ENCODE measurements around the gene KLC4.
A peak's percentile ranks its signal among the peaks of the same experiment; 100 is the strongest.
"Not testable (repeated sequence)": the region's sequence is repeated elsewhere in the genome, so short reads cannot be mapped to it uniquely, and the experiment has no call there.

The KLC4 gene

DNA sequence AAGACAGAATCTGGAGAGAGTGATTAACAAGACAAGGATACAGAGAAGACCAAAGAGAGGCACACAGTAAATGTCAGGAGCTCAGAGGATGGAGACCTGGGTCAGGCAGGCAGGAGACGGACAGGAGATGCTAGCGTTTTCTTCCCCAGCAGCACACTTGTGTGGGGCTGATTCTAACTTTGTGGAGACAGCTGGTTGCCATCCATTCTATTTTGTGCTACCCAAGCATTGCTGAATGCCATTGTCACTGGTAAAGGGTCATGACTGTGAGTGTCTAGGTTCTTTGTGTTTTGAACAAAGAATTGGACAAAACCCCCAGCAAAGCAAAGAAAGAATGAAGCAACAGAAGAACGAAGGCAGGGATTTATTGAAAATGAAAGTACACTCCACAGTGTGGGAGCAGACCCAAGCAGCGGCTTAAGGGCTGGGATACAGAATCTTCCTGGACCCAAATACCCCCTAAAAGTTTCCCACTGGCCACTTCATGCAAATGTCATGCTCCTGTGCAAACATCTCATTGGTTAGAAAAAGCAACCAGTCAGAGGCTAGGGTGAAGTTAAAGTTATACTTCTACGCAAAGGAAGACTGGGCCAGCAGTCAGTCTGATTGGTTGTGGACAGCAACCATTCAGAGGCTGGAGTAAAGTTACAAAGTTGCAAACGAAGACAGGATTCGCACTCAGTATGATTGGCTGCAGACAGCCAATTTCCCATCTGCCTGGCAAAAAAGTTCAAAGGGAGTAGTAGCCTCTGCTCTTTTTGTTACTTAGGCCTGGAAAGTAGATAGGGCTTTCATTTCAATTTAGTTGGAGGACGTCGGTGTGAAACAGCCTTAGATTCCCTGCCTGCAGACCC lies 34.2 kb downstream of the KLC4 start:
- no peak for DNase-seq (ENCODE audit: low spot score)

DNA sequence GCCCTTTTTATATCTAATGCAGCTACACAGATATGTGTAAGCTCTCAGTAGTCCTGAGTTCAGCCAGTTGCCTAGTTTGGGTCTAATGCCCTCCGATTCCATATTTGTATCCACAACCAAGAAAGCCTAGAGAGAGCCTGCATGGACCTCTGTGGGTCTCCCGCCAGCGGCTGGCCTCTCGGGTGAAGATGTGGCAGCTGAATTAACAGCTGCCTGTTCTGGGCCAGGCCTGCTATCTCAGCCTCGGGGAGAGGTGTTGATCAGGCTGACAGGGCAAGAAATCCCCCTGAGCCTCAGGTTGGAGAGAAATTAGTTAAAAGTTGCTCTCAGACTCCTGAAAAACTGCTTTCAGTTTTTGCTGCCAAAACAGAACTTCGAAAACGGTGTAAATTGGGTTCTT lies 36.5 kb downstream of the KLC4 start:
- DNase-seq (ENCODE audit: low spot score): no peak

DNA sequence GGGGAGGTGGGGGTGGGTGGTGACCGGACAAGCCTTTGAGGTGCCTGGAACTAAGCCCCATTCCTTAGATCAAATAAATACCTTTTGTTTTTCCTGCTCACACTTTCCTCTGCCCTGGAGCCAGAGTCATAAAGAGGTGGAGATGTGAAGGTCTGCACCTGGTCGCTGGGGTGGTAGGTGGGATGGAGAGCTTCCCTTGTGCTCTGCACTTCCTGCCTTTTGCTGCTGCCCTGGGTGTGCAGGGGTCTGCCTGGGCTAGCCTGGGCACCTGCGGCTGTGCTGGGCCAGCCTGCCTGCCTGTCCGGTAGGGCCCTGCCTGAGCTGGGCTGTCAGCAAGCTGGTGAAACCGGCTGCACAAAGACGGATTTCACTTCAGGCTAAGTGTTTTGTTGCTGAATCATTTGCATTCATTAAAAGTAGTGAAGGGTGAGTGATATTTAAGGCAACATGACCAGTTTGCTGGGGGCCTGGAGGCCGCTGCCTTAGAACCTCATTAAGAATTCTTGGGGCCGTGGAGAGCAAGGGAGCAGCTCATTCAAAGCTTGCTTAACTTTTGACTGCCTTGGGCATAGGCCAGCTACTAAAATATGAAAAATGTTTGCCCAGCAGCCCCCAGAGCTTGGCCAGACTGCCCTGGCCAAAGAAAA lies 37.1 kb downstream of the KLC4 start:
- peak; percentile 37 for DNase-seq (ENCODE audit: low spot score)

DNA sequence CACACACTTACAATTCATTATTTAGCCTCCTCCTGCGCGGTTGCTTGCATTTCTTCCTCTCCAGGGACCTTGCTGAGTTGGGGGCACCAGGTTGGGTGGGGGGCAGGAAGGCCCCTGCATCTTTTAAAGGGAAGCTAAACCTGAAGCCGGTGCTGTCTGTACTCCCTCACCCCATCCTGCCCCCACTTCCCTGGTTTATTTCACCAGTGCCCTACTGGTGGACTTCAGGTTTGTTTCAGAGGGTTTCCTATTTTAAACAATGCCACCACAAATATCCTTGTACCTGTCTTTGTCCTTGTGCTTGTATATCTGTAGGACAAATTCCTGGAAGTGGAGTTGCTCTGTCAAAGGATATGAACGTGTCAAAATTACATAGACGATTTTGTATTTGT lies 37.7 kb downstream of the KLC4 start:
- no peak for DNase-seq (ENCODE audit: low spot score)

DNA sequence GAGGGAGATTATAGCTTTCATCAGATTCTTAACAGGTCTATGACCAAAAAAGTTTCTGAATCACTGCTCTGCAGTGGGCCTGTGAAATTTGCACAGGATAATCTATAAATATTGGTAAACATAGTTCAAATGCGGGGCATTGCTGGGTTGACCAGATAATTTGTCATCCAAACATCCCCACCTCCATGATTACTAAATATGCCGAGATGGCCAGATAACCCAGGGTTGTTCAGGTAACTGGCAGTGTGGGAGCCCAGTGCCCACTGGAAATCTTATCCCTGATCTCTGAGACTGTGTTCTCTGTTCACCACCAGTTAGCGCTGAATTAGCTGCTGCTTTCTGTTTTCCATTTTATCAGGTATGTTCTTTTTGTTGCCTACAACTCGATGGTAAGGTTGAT lies 38.1 kb downstream of the KLC4 start:
- DNase-seq (ENCODE audit: low spot score): no peak

DNA sequence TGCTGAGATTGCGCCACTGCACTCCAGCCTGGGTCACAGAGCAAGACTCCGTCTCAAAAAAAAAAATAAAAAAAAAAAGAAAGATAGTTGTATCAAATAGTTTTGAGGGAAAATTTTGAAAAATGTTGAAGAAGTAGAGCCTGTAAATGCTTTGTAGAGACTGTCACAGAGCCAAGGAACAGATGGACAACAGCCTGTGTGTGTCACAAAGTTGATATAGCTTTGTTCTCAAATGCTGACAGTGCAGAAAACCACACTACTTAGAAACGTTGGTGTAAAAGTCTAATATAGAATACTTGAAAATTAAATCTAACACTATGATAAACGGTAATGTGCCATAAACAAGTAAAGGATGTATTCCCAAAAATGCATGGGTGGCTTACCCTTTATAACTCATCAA lies 42.1 kb downstream of the KLC4 start:
- no peak for DNase-seq (ENCODE audit: low spot score)

DNA sequence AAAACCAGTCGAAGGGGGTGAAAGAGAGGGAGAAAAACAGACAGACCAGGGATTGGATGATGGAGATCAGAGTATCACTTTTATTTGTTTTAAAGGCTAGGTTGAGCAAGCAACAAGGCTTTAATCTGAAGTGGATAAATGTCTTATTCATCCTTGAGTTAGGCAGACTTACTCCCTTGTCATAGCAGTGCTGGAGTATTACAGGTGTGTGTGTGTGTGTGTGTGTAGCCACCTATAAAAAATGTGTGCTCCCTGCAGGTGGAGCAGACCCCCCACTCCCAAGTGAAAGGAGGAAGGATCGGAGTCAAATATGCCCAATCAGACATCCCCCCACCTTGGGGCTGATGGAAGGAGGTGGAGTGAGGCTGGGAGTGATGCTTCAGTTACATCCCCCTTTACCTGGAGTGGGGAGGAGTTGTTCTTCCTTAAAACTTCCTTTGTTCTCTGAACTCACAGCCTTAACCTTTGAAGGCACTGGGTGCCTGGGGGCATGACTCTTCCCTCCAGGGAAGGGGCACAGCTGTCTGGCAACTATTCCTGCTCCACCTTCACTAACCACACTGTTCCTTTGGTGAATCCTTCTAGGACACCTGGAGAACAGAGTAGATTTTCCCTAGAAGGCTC lies 43.9 kb downstream of the KLC4 start:
- no peak for DNase-seq (ENCODE audit: low spot score)

DNA sequence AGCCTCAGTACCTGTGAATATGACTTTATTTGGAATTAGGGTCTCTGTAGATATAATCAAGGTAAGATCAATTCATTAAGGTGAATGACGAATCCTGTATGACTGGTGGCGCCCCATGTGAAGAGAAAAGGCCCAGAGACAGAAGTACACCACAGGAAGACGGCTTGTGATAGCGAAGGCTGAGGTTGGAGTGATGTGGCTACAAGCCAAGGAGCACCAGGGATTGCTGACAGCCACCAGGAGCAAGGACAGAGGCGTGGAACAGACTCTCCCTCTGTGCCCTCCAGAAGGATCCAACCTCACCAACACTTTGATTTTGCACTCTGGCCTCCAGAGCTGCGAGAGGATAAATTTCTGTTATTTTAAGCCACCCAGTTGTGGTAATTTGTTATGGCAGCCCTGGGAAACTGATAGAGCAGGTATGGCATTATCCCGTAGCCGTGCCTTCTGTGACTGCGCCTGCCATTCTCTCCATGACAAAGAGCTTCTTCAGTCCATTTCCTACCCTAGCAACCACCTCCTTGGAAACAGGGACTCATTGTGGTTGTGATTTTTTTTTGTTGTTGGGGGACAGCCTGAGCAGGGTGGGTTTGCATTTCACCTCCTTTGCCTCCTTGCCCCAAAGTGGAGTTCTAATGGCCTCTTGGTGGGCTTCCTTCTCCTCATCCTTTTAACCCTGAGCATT lies 46.2 kb downstream of the KLC4 start:
- DNase-seq (ENCODE audit: low spot score): no peak

DNA sequence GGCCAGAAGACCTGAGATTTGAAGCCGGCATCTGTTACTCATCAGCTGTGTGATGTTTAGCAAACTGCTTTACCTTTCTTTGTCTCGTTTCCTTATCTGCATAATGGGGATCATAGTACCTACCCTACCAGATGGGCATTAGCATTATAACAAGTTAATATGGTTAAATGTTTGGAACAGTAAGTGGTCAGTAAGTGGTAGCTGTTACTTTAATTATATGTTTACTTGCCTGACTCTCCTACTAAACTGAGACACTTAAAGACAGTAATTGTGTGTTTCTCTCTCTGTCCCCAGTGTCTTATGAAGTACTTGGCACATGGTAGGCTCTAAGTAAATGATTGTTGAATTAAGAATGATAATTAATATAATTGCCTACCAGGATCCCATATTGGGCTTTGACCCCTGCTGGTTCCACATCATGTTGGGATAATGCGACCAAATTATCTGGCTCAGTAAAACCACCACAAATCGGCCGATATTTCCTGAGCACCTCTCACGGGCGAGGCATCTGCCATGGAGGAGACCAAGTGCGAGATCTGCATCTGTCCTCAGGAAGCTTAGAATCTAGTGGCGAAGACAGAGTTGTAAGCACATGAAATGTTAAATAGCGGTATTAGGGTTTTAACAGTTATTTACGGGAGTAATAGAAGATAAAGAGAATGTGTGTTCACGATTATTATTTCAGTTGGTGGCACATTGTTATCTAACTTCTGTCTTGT lies 48.1 kb downstream of the KLC4 start:
- DNase-seq (ENCODE audit: low spot score): no peak

DNA sequence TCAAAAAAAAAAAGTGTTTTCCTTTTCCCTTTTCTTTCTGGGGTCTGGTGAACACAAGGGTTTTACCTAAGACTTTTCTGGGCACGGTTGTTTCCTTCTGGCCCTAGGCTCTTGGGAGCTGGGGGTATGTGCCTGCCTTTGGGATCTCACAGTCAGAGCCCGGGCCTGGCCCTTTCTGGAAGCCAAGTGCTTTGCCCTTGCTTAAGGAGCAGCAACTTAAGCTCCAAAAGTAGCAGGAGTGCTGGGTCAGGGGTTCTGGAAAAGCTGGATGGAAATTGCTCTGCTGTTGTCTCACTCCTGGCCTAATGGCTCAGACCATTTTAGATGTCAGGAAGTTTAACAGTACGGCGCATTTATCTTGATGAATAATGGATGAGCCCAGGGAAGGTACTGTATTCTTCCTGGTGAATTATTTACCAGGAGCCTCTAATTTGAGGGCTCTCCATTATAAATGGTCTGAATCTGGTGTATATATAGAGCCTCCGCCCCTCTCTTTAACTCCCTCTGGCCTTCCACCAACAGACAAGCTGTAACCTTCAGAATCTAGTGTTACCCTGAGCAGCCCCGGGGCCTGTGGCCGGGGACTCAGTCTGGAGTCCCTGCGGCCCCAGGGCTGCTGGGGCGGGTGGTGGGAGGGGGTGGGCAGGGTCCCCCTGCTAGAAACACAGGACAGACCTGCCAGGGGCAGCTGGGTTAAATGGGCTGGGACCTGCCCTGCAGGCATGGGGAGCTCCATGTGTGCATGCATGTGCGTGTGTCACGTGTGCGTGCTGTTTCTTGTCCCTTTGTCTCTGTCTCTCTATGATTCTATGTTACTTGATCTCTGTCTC lies 54.2 kb downstream of the KLC4 start:
- no peak for DNase-seq (ENCODE audit: low spot score)

DNA sequence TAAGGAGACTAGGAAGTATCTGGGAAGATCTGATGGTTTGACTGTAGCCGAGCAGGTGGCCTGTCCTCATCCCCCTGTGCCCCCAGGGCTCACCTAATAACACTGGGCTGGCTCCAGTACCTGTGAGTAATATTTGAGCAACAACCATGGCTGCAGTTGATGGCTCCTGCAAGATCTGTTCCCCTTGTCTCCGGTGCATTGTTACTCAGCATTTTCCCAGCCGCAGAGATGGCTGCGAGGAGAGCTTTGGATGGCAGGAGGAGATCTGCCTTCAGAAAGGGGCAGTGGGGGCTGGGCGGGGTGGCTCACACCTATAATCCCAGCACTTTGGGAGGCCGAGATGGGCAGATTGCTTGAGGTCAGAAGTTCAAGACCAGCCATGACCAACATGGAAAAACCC lies 55.9 kb downstream of the KLC4 start:
- no peak for DNase-seq (ENCODE audit: low spot score)

DNA sequence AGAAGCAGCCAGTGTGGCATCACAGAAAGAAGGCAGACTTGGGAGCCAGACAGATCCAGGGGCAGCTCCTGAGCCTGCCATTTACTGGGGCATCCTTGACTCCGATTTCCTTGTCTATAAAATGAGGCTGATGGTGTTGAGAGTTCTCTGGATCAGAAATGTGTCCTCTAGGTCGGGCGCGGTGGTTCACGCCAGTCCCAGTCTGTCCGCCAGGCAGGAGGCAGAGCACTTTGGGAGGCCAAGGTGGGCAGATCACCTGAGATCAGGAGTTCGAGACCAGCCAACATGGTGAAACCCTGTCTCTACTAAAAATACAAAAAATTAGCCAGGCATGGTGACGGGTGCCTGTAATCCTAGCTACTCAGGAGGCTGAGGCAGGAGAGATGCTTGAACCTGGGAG lies 58.0 kb downstream of the KLC4 start:
- DNase-seq (ENCODE audit: low spot score): not testable (repeated sequence)

DNA sequence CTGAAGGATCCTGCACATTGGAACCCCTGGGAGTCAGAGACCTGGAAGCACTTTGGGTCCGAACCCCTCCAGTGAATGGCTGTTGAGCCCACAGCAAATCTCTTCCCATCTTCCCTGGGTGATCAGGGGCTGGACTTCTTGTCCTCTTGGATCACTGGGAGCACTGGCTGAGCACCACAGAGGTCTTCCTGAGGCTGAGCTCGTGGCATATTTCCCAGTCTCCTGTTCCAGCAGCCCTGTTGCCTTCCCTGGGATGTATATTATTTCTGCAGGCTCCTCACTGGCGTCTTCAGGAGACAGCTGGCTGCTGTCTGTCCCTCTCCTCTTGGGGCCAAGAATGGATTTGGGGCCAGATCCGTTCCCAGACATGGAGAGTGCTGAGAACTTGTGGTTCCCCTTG lies 60.1 kb downstream of the KLC4 start:
- DNase-seq (ENCODE audit: low spot score): no peak

DNA sequence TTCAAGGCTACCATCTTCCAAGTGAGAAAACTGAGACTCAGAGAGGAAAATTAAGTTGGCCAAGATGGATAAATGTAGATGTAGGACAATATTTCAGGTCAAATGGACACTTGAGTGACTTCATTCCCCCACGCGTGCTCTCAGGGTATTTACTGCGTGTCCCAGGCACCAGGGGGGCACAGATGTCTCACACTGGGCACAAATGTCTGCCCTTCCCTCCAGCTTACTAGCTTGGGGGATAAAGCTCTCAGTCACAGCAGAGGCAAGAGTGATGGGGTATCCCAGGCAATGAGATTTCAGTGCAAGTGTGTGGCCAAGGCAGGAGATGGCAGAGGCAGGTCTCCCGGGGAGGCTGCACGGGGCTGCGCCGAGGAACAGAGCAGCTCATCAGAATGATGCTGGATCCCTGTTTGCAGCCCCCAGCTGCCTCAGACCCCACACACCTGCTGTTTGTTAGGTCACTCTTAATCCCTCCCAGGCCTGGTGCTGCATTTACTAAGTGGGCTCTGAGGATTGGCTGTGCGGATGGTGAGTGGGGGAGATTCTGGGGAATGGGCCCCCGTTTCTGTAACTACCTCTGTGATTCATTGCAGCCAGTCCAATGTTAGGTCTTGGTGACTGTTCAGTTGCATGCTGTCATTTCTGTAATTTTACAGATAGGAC lies 60.8 kb downstream of the KLC4 start:
- no peak for DNase-seq (ENCODE audit: low spot score)

DNA sequence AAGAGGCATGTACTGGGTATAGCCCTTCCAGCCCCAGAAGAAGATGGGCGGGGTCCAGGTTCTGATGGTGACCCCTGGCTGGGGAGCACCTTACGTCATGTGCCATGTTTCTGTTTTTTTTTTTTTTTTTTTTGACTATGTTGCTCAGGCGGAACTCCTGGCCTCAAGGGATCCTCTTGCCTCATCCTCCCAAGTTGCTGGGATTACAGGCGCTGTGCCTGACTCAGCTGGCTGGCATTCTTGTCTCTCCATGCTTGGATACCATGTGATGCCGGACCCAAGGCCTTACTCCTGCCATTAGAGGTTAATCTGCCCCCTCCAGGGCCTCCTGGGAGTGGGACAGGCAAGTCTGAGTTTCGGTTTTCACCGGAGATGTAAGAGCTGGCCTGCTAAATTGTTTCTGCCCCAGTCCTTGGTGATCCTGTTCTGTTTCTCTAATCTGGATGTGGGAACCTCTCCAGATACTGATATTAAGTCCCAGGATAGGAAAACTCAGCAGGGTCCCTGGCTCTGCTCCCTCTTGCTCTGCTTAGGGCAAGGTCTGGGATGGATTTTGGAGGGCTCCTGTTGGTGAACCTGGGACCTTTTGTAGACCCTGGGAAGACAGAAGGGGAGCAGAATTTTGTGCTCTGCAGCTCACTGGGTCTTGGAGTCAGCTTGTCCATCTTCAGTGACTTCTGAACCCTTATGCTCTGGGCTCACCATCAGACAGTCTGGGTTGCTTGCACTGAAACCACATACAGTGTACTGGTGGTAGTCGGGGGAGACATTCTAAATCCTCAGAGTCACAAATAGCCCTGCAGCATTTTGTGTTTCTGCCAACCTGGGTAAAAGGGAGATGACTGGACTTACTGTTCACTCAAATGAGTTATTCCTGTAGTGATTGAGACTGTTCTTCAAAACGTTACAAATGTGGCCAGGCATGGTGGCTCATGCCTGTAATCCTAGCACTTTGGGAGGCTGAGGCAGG lies 61.8 kb downstream of the KLC4 start:
- no peak for DNase-seq (ENCODE audit: low spot score)

DNA sequence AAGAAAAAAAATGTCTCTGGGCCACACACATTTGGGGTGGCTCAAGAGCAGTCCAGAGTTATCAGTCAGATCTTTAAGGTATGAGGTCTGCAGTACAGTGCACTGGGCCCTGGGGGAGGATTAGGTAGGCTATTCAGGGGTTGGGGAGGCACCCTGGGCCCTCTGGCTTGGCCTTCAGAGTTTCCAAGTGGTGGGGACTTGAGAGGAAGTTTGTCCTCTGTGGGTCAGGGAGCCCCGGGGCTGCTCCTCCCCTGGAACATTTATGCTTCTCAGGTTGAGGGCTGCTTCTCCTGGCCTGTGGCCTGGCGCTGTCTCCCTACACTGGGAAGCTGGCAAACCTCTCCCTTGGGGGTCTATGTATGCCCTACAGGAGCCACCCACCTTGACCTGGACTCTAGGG lies 62.7 kb downstream of the KLC4 start:
- no peak for DNase-seq (ENCODE audit: low spot score)

DNA sequence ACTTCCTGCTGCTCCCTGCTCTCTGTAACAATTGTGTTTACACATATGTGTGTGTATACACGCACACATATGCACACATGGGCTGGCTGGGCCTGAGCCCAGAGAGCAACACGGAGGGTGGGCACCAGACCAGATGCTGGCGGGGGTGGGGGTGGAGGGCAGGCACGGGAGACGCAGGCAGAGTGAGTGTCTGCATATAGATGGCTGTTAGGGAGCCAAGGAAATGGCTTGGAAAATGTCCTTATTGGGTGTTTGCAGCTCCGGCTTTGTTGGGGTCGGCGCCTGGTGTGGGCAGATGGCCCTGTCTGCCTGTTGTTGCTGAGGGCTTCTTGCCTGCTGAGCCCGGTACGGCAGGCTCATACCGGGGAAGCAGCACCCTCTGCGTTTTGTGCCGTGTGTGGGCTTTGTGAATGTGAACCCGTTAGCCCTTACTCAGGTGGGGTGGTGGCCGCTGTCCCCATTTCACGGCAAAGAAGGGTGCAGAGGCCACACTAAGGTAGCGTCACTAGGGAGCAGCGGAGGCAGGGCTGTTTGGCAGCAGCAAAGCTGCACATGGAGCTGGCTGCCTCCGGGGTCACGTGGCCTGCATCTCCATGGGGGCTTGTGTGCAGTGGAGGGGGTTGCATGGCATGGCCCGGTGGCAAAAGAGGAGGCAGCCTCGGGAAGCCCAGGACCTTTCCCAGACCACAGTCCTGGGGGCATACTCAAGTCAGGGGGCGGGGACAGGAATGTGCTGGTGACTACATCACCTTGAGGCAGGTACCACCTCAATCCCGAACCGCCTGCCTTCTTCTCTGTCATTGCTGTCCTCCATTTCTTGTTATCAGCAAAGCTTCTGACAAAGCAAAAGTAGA lies 64.3 kb downstream of the KLC4 start:
- no peak for DNase-seq (ENCODE audit: low spot score)

DNA sequence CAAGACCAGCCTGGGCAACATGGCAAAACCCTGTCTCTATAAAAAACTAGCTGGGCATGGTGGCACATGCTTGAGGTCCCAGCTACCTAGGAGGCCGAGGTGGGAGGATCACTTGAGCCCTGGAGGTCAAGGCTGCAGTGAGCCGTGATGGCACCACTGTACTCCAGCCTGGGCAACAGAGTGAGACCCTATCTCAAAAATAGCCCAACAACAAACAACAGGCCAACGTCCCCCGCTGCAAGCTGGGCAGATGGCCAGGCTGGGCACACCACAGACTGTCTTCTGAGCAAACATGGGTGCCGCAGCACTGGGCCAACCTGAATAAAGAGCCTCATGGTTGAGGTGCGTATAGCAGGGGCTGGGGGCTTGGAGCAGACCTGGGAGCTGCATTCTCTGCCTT lies 65.0 kb downstream of the KLC4 start:
- no peak for DNase-seq (ENCODE audit: low spot score)

All from germinal center (tissue), 1 donor.